GM12892 (cell line): ENCODE measurements around the gene SORCS1.

Source experiments
- POLR2AphosphoS5 ChIP-seq: IDR thresholded peaks from 2 replicates; pipeline ENCODE4 v1.6.1; 2011; ENCODE audit warnings: low read depth, low read length, control low read depth
- TAF1 ChIP-seq: IDR thresholded peaks from 2 replicates; pipeline ENCODE4 v1.6.1; 2011; ENCODE audit warnings: low read depth, mild to moderate bottlenecking, control low read depth, low read length, borderline replicate concordance

DNA sequence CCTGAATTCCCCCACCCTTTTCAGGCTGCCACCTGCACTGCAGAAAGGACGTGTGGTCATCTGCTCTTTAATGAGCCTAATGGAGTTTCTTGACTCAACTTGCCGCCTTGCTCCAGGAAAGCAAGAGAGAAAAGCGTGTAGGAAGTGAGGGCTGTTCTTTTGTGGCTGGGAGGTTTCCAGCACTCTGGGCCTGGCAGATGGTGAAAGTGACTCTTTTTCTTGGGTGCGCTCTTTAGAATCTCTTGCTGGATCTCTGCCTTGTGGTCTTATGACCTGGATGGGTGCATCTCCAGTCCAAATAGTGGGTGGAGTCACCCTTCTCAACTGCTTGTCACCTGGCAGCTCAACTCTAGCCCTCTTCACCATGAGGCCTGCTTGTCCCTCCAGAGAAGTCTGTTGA is 244.0 kb downstream of the SORCS1 start:
- no peak for TF ChIP-seq TAF1
- TF ChIP-seq POLR2AphosphoS5, result no peak
